ENCODE measurements around the gene KCND2.

- TF ChIP-seq, protein P1, sequence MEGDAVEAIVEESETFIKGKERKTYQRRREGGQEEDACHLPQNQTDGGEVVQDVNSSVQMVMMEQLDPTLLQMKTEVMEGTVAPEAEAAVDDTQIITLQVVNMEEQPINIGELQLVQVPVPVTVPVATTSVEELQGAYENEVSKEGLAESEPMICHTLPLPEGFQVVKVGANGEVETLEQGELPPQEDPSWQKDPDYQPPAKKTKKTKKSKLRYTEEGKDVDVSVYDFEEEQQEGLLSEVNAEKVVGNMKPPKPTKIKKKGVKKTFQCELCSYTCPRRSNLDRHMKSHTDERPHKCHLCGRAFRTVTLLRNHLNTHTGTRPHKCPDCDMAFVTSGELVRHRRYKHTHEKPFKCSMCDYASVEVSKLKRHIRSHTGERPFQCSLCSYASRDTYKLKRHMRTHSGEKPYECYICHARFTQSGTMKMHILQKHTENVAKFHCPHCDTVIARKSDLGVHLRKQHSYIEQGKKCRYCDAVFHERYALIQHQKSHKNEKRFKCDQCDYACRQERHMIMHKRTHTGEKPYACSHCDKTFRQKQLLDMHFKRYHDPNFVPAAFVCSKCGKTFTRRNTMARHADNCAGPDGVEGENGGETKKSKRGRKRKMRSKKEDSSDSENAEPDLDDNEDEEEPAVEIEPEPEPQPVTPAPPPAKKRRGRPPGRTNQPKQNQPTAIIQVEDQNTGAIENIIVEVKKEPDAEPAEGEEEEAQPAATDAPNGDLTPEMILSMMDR (IDR thresholded peaks at IDR 0.05; ENCODE audit: borderline replicate concordance, extremely low read depth, low read length, poor library complexity, severe bottlenecking): no peak
- no peak for TF ChIP-seq EZH2 (IDR thresholded peaks at IDR 0.05; ENCODE audit: borderline replicate concordance, low read depth, low read length, severe bottlenecking)
These were observed 385.5 kb downstream of the KCND2 start for GRCh38 chr7:120658516-120658915.

Data from DND-41 (cell line).